GM04504 (cell line): Measurements from ENCODE around the gene ZSCAN30.
A peak's percentile ranks its signal among the peaks of the same experiment; 100 is the strongest.
"Not testable (repeated sequence)": the region's sequence is repeated elsewhere in the genome, so short reads cannot be mapped to it uniquely, and the experiment has no call there.

Source experiments
- DNase-seq: peaks from one replicate; pipeline ENCODE4 v3.0.0-alpha.2; 2012; ENCODE audit warnings: low read depth

Gene ZSCAN30

DNA sequence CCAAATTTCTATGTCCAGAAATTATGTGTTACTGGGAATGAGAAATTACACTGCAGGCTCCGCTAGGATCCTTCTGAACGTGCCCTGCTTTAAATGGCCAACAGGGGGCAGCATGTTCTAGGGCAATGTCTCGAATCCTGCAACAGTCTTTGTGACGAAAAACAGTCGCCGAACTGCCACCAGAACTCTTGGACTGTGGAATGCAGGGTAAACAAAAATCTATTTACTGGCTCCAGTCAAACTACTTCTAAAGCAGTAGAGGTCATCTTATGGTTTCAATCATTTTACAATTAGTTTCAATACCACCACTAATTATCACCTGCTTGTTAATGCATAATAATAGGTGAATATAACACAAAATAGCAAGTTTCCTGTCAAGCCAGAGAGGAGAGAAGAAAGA, 59.0 kb downstream of the ZSCAN30 start:
- peak; percentile 44 for DNase-seq

DNA sequence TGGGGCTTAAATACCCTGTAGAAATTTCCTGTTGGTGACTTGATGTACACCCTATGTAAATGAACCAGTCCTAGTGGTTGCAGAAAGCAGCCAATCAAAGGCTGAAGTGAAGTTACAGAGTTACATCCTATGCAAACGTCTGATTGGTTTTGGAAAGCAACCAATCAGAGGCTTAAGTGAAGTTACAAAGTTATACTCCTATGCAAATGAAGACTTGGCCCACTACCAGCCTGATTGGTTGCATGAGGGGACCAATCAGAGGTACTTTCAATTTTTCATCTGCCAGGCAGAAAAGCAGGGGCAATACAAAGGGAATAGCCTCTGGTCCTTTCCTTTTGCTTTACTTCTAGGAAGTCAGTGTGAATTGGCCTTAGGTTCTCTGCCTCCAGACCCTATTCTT, 62.8 kb downstream of the ZSCAN30 start:
- no peak for DNase-seq

DNA sequence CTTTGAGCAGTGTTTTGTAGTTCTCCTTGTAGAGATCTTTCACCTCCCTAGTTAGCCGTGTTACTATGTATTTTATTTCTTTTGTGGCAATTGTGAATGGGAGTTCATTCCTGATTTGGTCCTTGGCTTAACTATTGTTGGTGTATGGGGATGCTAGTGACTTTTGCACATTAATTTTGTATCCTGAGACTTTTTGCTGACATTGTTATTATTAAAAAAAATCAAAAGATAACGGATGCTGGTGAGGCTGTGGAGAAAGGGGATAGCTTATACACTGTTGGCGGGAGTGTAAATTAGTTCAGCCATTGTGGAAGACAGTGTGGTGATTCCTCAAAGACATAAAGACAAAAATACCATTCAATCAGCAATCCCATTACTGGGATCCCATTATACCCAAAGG, 66.2 kb downstream of the ZSCAN30 start:
- no peak for DNase-seq

GRCh38 chr18:35220424-35220823, 69.6 kb downstream of the ZSCAN30 start:
- DNase-seq = no peak

- not testable (repeated sequence) for DNase-seq
These were observed 70.7 kb downstream of the ZSCAN30 start for GRCh38 chr18:35219331-35219730.

GRCh38 chr18:35216611-35217010, 73.4 kb downstream of the ZSCAN30 start:
- not testable (repeated sequence) for DNase-seq

DNA sequence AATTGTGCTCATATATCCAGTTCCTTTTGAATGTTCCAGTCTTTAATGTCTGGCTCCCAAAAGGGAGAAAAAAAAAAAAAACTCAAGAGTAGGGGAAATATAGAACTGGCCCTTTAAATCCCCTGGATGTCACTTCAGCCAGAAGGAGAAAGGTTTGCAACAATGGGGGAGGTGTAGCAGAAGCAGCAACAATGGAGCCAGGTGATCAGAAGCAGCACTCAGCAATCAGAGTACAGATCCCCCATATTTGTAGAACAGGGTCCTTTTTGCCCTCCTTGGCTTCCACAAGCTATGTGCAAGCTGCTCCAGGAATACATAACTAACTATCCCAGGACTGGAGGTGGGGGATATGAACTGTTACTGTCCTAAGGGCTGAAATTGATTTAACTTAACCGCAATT, 75.0 kb downstream of the ZSCAN30 start:
- no peak for DNase-seq

DNA sequence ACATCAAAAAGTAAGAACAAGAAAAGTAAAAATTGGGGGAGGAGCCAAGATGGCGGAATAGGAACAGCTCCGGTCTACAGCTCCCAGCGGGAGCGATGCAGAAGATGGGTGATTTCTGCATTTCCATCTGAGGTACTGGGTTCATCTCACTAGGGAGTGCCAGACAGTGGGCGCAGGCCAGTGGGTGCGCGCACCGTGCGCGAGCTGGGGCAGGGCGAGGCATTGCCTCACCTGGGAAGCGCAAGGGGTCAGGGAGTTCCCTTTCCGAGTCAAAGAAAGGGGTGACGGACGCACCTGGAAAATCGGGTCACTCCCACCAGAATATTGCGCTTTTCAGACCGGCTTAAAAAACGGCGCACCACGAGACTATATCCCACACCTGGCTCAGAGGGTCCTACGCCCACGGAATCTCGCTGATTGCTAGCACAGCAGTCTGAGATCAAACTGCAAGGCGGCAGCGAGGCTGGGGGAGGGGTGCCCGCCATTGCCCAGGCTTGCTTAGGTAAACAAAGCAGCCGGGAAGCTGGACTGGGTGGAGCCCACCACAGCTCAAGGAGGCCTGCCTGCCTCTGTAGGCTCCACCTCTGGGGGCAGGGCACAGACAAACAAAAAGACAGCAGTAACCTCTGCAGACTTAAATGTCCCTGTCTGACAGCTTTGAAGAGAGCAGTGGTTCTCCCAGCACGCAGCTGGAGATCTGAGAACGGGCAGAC, 84.1 kb downstream of the ZSCAN30 start:
- DNase-seq = not testable (repeated sequence)

DNA sequence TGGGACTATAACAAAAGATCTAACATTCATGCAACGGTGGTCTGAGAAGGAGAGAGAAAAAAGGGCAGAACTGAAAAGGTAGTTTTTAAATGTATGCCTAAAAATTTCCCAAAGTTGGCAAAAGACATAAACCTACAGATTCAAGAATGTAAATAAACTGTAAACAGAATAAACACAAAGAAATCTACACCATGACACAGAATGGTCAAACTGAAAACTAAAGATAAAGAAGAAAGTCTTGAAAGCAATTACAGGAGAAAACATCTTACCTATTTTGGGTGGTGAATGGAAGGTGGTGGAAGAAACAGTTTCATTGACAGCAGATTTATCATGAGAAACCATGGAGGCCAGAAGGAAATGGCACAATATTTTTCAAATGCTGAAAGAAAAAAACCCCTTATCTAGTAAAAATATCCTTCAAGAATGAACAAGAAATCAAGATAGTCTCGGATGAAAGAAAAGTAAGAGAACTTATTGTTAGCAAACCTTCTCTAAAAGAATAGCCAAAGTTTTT, 84.8 kb downstream of the ZSCAN30 start:
- no peak for DNase-seq

- peak; percentile 15 for DNase-seq
These were observed 87.0 kb downstream of the ZSCAN30 start for GRCh38 chr18:35203067-35203466.

DNA sequence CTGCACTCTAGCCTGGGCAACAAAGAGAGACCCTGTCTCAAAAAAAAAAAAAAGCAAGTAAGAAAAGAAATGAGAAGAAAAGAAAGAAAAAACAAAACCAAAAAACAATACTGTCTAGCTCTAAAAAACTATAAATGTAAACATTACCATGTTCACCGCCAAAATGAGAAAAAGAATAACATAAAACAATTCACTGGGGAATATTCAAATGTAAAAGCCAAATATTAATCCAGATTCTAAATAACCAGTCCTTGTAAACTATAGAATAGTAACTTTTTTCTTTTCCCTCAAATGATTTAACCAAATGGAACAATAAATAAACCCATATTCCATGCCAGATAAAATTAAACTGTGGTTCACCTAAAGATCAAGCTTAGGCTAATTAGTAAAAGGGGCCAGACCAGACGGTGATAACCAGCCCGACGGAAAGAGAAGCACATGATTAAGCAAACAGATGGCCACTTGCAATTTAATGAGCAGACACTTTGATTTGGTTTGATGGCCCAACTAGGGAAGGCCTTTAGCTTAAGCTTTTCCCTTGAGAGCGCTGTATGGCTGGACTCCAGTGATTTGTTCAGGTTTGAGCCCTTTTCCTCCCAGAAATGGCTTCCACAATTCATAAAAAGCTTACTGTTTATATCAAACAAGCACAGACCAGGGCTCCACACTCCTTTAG, 88.6 kb downstream of the ZSCAN30 start:
- DNase-seq = no peak
